Epithelial cell of prostate (primary cell): ENCODE data around the gene NSUN7.
A peak's percentile ranks its signal among the peaks of the same experiment; 100 is the strongest.

ENCODE experiments used
- DNase-seq: peaks from one replicate; pipeline ENCODE4 v3.0.0-alpha.2; 2011; ENCODE audit warnings: low read depth, low spot score
- H3K27ac ChIP-seq: fragments of 450-650 bp; 2 replicates; pipeline ENCODE4 v1.5.1; 2017; ENCODE audit warnings: mild to moderate bottlenecking

NSUN7 gene

DNA sequence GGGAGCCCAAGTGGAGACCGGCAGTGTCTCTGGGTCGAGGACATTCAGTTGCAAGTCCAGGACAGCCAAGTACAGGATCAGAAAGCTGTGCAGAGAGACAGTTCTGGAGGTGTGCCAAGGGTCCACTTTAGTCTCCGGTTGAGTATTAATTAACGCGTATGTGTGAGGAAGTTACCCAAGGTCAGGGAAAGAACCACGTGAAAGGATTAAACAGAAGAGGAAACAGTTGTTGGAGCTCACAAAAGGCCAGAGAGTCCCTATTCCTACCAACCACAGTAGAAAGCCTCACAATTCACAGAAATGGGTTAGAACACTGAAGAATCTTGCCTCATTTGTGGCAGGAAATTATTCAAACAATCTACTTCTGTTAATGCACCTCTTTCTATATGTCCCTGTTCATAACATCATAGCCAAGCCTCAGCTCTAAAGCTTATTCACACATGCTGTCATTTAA, 17.9 kb upstream of the NSUN7 start:
- DNase-seq, result no peak
- no peak overlapping the region for H3K27ac ChIP-seq

- no peak for DNase-seq
Observed at GRCh38 chr4:40733752-40734151, 16.0 kb upstream of the NSUN7 start.

GRCh38 chr4:40734497-40734896, 15.3 kb upstream of the NSUN7 start:
- DNase-seq, result no peak
- H3K27ac ChIP-seq, result no peak overlapping the region

More at GRCh38 chr4:40733752-40734151, 16.0 kb upstream of the NSUN7 start:
- no peak overlapping the region for H3K27ac ChIP-seq

DNA sequence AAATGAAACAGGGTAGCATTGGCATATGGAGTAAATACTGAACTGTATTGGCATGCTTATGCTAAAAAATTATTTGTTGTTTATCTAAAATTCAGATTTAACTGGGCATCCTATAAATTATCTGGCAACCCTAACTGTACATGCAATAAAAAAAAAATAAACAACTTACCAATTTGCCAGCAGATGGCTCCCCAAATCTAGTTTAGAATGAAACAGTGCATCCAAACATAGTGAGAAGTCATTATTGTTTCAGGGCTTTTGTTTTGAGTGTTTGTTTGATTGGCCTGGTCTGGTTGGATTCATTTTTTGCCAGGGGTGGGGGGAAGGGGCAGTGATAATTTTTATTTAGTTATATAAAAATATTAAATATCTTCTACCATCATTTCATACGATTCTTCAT, 12.8 kb upstream of the NSUN7 start:
- no peak overlapping the region for H3K27ac ChIP-seq
- DNase-seq, result no peak

- no peak for DNase-seq
- H3K27ac ChIP-seq, result no peak overlapping the region
Observed at GRCh38 chr4:40737879-40738278, 11.9 kb upstream of the NSUN7 start.

- no peak for DNase-seq
- H3K27ac ChIP-seq, result no peak overlapping the region
Observed at GRCh38 chr4:40739347-40739746, 10.4 kb upstream of the NSUN7 start.

DNA sequence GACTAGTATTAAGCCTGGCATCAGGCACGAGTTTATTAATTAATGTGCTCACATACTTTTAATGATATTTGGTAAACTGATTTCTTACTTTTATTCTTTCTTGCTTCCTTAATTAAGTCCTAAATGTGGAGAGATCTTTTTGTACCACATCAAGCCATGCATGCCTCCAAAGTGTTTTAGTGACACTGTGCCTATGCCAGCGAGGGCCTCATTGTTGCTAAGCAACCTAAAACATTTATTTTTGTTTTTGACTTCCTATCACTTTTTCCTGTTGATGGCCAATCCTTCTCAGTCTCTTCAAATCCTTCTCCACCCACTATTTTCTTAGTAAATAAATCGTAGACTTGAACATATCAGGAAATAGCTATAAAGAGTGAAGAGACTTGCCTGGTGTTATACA, 5.5 kb upstream of the NSUN7 start:
- DNase-seq, result no peak
- no peak overlapping the region for H3K27ac ChIP-seq

- H3K27ac ChIP-seq, result no peak overlapping the region
- no peak for DNase-seq
Observed at GRCh38 chr4:40745285-40745984, 4.3 kb upstream of the NSUN7 start.

DNA sequence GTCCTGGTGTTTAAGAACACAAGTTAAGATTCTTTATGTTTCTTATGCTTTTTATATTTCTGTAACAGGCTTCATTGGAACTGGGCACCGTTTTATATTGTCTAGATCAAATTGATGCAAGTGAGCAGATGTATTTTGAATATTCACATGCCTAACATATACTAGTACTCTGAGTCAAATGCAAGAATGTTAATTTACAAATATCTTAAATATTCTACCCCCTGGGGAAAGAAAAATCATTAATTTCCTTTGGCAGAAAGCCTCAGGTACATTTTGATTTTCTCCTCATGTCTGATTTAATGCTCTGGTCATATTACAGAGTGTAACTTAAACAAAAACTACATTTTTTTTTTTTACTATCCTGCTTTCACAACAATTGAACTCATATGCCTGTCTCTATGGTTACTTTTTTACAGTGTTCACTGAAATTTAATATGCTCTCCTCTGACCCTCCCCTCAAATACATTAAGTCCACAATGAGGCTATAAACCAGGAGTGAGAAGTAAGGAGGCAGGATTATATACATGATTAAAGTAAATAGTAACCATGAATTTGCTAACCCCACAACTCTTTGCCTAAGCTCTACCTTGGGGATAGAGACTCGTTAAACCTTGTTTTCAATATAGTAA, 2.4 kb upstream of the NSUN7 start:
- H3K27ac ChIP-seq, result no peak overlapping the region
- DNase-seq, result no peak

GRCh38 chr4:40750461-40751258, 905 bp downstream of the NSUN7 start:
- no peak for DNase-seq
- no peak overlapping the region for H3K27ac ChIP-seq

- no peak overlapping the region for H3K27ac ChIP-seq
- no peak for DNase-seq
Observed at GRCh38 chr4:40755616-40756015, 5.9 kb downstream of the NSUN7 start.

GRCh38 chr4:40763228-40763716, 13.5 kb downstream of the NSUN7 start:
- peak overlapping the region; percentile 76 for H3K27ac ChIP-seq
- no peak for DNase-seq

DNA sequence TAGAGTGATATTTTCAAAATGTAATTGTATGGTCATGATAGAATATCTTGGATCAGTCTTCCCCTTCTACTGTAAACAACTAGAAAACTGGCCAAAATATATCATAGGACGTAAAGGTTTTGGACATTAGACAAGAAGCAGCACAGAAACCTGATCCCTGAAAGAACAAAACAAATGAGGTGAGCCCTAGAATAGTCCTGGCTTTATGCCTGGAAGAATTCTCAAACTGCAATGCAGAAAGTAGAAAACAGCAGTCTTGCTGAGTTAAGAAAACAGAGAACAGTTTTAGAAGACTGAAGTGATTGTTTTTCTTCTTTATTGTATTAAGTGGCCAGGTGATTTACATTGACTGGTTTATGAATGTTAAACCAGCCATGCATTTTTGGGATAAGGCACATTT, 19.5 kb downstream of the NSUN7 start:
- no peak for DNase-seq
- H3K27ac ChIP-seq, result no peak overlapping the region

GRCh38 chr4:40778090-40778489, 28.3 kb downstream of the NSUN7 start:
- no peak overlapping the region for H3K27ac ChIP-seq
- no peak for DNase-seq

DNA sequence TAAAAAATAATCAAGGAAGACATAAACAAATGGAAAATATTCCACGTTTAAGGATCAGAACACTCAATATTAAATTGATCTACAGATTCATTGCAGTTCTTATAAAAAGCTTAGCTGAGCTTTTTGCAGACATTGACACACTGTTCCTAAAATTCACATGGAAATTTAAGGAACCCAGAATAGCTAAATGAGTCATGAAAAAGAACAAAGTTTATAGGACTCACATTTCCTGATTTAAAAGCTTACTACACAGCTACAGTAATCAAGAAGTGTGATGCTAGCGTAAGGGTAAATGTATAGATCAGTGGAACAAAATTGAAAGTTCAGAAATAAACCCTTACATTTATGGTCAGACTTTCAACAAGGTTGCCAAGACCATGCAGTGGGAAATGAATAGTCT, 33.1 kb downstream of the NSUN7 start:
- no peak for DNase-seq
- no peak overlapping the region for H3K27ac ChIP-seq

GRCh38 chr4:40785727-40786126, 36.0 kb downstream of the NSUN7 start:
- H3K27ac ChIP-seq, result no peak overlapping the region
- DNase-seq, result no peak

DNA sequence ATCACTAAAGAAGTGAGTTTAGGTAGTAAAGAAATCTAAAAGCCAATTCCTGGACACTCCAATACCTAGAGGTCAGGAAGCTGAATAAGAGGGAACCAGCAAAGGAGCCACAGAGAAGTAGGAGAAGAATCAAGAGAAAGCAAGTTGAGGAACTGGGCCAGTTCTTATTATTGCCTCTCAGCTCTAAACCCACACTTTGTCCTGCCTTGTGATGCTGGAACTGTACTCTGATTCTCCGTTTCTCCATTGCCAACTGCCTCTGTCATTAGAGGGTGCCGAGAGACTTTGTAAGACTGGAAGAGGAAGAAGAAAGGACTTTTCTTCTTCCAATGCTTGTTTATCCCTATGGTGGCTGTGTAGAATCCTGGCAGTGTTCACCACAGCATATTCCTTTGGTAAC, 38.6 kb downstream of the NSUN7 start:
- DNase-seq, result no peak
- H3K27ac ChIP-seq, result no peak overlapping the region

- DNase-seq, result no peak
- H3K27ac ChIP-seq, result no peak overlapping the region
Observed at GRCh38 chr4:40789031-40789430, 39.3 kb downstream of the NSUN7 start.

DNA sequence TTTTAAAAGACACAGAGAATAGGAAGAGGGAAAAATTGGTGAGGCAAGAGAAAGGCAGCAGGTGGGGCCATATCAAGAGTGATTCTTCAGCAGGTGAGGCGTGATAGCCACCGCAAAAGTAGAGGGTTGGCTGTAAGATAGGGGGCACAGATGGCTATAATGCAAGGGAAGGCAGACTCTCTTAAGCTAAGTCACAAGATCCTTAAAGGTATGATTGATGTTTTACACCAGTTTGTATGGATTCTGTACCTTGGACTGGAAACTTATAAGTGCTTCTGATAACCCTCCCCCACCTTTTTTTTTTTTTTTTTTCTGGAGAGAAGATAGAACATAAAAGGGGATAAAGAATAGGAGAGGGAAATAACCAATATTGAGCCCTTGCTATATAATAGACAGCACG, 40.0 kb downstream of the NSUN7 start:
- H3K27ac ChIP-seq, result no peak overlapping the region
- DNase-seq, result no peak

- no peak overlapping the region for H3K27ac ChIP-seq
- no peak for DNase-seq
Observed at GRCh38 chr4:40800064-40800463, 50.3 kb downstream of the NSUN7 start.

DNA sequence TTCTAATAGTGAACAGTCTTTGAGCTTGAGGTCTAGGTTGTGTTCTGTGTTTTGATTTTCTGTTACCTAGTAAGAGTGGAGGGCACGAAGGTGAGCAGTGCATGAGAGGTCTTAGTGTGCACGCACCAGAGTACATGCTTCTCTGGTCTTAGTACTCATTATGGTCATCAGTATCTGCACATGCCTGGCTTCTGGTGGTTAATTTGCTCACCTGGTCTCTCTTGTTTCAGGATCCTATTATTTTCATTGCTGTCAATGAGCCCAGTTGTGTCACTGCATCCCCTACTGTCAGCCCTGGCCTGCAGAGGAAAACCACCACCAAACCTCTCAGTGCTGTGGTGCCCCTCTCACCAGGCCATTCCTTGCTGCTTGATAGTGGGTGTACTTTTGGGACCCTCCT, 54.8 kb downstream of the NSUN7 start:
- DNase-seq, result no peak
- no peak overlapping the region for H3K27ac ChIP-seq
